NOMO-1 (cell line): ENCODE data around the gene XPO5.
A peak's percentile ranks its signal among the peaks of the same experiment; 100 is the strongest.
"Not testable (repeated sequence)": the region's sequence is repeated elsewhere in the genome, so short reads cannot be mapped to it uniquely, and the experiment has no call there.

Experiments
- DNase-seq, 2 experiments: peaks; one replicate each; lab custom pipeline; 2025; ENCODE audit not compliant: unreplicated experiment in 2 of 2; lab: John Stamatoyannopoulos, UW

XPO5 gene

GRCh38 chr6:43575772-43576551 is at the start of gene XPO5, which contains the start of gene POLH:
Gene XPO5 (minus strand): TSS chr6:43576038. CDS start chr6:43575864, 174 bp downstream.
Gene POLH (plus strand): TSS chr6:43576185. CDS start chr6:43582320, 6,135 bp downstream.
- DNase-seq, result peak; percentile 90 to 97

GRCh38 chr6:43625393-43625992 is 49.7 kb upstream of the XPO5 start:
- DNase-seq, result no peak

GRCh38 chr6:43624786-43625288 is 49.0 kb upstream of the XPO5 start:
- DNase-seq, result no peak

- no peak for DNase-seq
Observed at GRCh38 chr6:43623880-43624785, 48.3 kb upstream of the XPO5 start.

- DNase-seq, result no peak
Observed at GRCh38 chr6:43622541-43622940, 46.7 kb upstream of the XPO5 start.

GRCh38 chr6:43621836-43622180 is 46.0 kb upstream of the XPO5 start:
- no peak for DNase-seq

- DNase-seq, result no peak
Observed at GRCh38 chr6:43621078-43621835, 45.4 kb upstream of the XPO5 start.

GRCh38 chr6:43616725-43617472 is 41.1 kb upstream of the XPO5 start:
- no peak for DNase-seq

GRCh38 chr6:43614396-43614730 is 38.5 kb upstream of the XPO5 start:
- DNase-seq, result no peak

GRCh38 chr6:43613721-43614395 is 38.0 kb upstream of the XPO5 start:
- no peak for DNase-seq

- no peak for DNase-seq
Observed at GRCh38 chr6:43610431-43610830, 34.6 kb upstream of the XPO5 start.

- DNase-seq, result no peak
Observed at GRCh38 chr6:43609402-43609801, 33.6 kb upstream of the XPO5 start.

GRCh38 chr6:43608807-43609206 is 33.0 kb upstream of the XPO5 start:
- DNase-seq, result peak; percentile 68 to 73

GRCh38 chr6:43608310-43608763 is 32.5 kb upstream of the XPO5 start:
- peak; percentile 28 to 37 for DNase-seq

- DNase-seq, result no peak
Observed at GRCh38 chr6:43606019-43606418, 30.2 kb upstream of the XPO5 start.

- no peak for DNase-seq
Observed at GRCh38 chr6:43604174-43604573, 28.3 kb upstream of the XPO5 start.

GRCh38 chr6:43600595-43600994 is 24.8 kb upstream of the XPO5 start:
- no peak for DNase-seq

GRCh38 chr6:43593938-43594337 is 18.1 kb upstream of the XPO5 start:
- DNase-seq, result no peak

- DNase-seq, result not testable (repeated sequence)
Observed at GRCh38 chr6:43589564-43589963, 13.7 kb upstream of the XPO5 start.
